Kidney (tissue), 14 donors: ENCODE data around the gene RAPGEF1. TPM values are rescaled to one million over a fixed set of nuclear protein-coding genes. Genes with fewer than 3 reads are reported as not detected.

Experiments used
- DNase-seq, 5 donors: peaks; one replicate each; pipeline ENCODE4 v3.0.0-alpha.2; 2013 to 2020
- FAIRE-seq: peaks from 2 replicates; lab custom pipeline; 2012; peaks lifted over from hg19 to GRCh38; lab: Jason Lieb, UNC
- H3K27ac ChIP-seq, 2 donors: one replicate each; pipeline ENCODE4 v1.7.0; 2013; ENCODE audit warnings: low read depth in 2 of 2, low read length in 2 of 2, inconsistent platforms in 1 of 2
- H3K27me3 ChIP-seq: one replicate; pipeline ENCODE4 v1.7.1; 2013; ENCODE audit warnings: low read length, inconsistent platforms; ENCODE audit not compliant: control insufficient read depth, insufficient read depth
- H3K36me3 ChIP-seq, 3 donors: one replicate each; pipeline versions ENCODE4 v1.7.0 to v1.7.1; 2013; ENCODE audit warnings: low read length in 3 of 3, control low read depth in 1 of 3, inconsistent platforms in 1 of 3; ENCODE audit not compliant: insufficient read depth in 3 of 3, control insufficient read depth in 2 of 3
- H3K4me1 ChIP-seq, 3 donors: one replicate each; pipeline versions ENCODE4 v1.7.0 to v1.7.1; 2013; ENCODE audit warnings: low read length in 3 of 3, inconsistent platforms in 1 of 3, low read depth in 1 of 3; ENCODE audit not compliant: control insufficient read depth in 2 of 3, insufficient read depth in 2 of 3
- H3K4me3 ChIP-seq, 3 donors: one replicate each; pipeline versions ENCODE4 v1.7.0 to v1.8.1; 2013; ENCODE audit warnings: low read length in 3 of 3, control low read depth in 1 of 3, inconsistent platforms in 1 of 3
- H3K9ac ChIP-seq, 3 donors: one replicate each; pipeline versions ENCODE4 v1.7.0 to v1.7.1; 2013; ENCODE audit warnings: low read length in 3 of 3, control low read depth in 1 of 3, inconsistent platforms in 1 of 3
- H3K9me3 ChIP-seq, 3 donors: one replicate each; pipeline versions ENCODE4 v1.7.0 to v1.7.1; 2013; ENCODE audit warnings: low read length in 3 of 3, control low read depth in 1 of 3, inconsistent platforms in 1 of 3; ENCODE audit not compliant: control insufficient read depth in 2 of 3, insufficient read depth in 1 of 3
- intact Hi-C: fragments of 100-400 bp; cut with DNase I; formaldehyde crosslinking; loops from one replicate; pipeline ENCODE4 v1.11.1; 2022
- polyA plus RNA-seq: library from polyadenylated mRNA; stranded (reverse); fragments of 350-450 nt; fragmentation: Illumina TruSeq; extraction: RNeasy Lipid Tissue Mini Kit (QIAGEN cat#74804); gene quantifications from one replicate; pipeline ENCODE4 v1.2.3, GENCODE V29; 2014; ENCODE audit warnings: low read depth, low replicate concordance; ENCODE audit not compliant: insufficient read depth
- total RNA-seq: library from RNA; stranded (reverse); fragmentation: NEBNext Ultra II Directional; extraction: Animal tissue kit (Norgen Biotek cat#: 25700); gene quantifications from one replicate; pipeline ENCODE4 v1.2.1, GENCODE V29; 2021
- TF ChIP-seq, protein P1 (sequence below): IDR thresholded peaks from 3 replicates; pipeline ENCODE4 v1.5.1; 2012; ENCODE audit warnings: mild to moderate bottlenecking, moderate library complexity, borderline replicate concordance; ENCODE audit not compliant: insufficient read depth; ENCODE audit errors: extremely low read depth
- donor health status: control.
- donor health status: control.
- donor health status: control.
- donor health status: control.
- donor health status: control.
- donor health status: DM: yes; HTN: yes; CAD: no.
- donor health status: Normal renal cell carcinoma (clear cell type).

Gene RAPGEF1
- total and polyA plus RNA-seq, 2 donors from 2014 or later: 15.5 to 79.7 TPM

DNA sequence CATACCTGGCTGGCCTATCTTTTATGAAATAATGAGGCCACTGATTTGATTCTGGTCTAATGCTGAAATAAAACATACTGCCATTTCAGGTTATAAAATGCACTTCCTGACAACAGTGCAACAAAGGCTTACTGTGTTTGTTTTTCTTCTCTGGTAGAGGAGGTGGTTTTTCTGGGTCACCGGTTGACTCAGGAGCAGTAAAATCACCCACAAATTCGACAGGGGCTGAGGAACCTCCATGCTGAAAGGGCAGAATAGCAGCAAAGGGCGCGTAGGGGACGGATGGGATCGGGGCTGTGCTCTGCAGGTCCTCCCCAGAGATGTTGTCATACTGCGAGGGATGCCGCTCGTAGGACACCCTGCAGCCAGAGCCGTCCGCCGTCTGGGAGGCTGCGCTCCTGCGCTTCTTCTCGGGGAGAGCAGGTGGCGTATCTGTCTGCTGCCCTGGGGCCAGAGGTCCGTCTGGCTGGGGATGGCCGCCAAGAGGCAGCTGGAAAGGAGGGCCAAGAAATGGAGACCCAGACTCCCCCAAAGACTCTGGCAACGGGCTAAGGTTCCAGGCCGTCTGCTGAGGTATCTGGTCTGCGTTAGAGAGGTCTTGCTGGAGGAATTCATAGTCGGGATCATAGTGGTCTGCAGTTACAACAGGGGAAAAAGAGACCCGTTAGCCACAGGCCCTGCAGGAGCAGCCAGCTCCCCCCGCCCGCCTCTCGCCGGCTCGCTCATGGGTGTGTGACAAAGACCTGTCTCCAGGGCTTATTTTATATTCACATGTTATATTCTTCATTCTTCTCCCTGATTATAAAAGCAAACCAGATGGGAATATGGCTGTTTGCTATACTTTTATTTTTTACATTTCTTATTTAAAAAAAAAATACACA is 113.8 kb downstream of the RAPGEF1 start:
- H3K27ac ChIP-seq: no peak overlapping the region
- DNase-seq (peak in 3 of 5 donors; percentile 38 to 64 (median 42)), FAIRE-seq (no peak)
- H3K27me3 ChIP-seq: no peaks in the 10 kb centered on the region
- H3K4me1 ChIP-seq: peaks cover 0 to 3% (median 0%) of the 10 kb centered on the region in 3 donors
- H3K36me3 ChIP-seq: peaks cover 0 to 24% (median 15%) of the 10 kb centered on the region in 3 donors
- intact Hi-C loops: no loop called here
- no peak overlapping the region for H3K9ac ChIP-seq
- TF ChIP-seq, protein P1, sequence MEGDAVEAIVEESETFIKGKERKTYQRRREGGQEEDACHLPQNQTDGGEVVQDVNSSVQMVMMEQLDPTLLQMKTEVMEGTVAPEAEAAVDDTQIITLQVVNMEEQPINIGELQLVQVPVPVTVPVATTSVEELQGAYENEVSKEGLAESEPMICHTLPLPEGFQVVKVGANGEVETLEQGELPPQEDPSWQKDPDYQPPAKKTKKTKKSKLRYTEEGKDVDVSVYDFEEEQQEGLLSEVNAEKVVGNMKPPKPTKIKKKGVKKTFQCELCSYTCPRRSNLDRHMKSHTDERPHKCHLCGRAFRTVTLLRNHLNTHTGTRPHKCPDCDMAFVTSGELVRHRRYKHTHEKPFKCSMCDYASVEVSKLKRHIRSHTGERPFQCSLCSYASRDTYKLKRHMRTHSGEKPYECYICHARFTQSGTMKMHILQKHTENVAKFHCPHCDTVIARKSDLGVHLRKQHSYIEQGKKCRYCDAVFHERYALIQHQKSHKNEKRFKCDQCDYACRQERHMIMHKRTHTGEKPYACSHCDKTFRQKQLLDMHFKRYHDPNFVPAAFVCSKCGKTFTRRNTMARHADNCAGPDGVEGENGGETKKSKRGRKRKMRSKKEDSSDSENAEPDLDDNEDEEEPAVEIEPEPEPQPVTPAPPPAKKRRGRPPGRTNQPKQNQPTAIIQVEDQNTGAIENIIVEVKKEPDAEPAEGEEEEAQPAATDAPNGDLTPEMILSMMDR: no peak
- H3K4me3 ChIP-seq: no peak overlapping the region
- H3K9me3 ChIP-seq: no peaks in the 10 kb centered on the region

GRCh38 chr9:131625508-131625787 is 114.4 kb downstream of the RAPGEF1 start:
- Histone ChIP-seq H3K4me1 (peaks cover 0 to 3% (median 0%) of the 10 kb centered on the region in 3 donors), H3K27ac (no peak overlapping the region)
- intact Hi-C loops: no loop called here

DNA sequence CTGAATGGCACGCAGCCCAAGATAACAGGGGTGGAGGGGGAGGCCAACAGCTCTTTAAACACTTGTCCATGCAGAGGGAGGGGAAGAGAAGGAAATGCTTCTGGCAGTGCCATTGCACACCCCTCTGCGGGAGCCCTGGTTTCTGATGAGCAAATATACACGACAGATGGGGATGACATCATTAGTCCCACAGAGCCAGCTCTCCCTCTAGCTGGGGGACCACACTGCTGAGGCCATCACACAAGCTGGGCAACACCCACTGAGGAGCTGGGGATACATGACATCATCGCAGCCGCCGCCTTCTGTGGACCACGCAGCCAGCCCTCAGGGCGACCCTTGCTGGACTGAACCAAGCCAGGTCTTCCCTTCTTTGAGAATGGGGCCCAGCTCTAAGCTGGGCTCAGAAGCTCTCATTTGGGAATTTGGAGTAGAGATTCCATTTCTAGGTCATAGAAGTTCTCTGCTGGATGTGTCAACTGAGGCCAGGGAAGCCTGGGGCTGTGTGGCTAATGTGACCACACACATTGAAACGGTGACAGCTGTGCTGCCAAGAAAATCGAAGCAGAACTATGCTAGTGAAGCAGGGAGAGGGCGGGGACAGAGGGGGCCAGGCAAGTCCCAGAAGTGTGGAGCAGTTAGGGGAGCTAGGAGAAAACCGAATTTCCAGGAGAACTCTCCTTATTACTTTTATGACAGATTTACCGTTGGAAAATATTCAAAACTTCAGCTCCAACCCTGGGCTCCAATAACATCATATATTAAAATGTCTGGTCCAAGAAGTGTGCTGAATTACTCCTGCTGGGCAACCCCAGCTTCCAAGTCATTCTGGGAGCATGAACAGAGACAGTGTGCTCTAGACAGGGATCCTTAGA is 115.0 kb downstream of the RAPGEF1 start:
- no peak overlapping the region for H3K4me3 ChIP-seq
- H3K27ac ChIP-seq: no peak overlapping the region
- no peaks in the 10 kb centered on the region for H3K9me3 ChIP-seq
- intact Hi-C loops: no loop called here
- peaks cover 0 to 3% (median 0%) of the 10 kb centered on the region in 3 donors for H3K4me1 ChIP-seq
- TF ChIP-seq, protein P1: no peak
- no peaks in the 10 kb centered on the region for H3K27me3 ChIP-seq
- H3K9ac ChIP-seq: no peak overlapping the region
- H3K36me3 ChIP-seq: peaks cover 0 to 35% (median 14%) of the 10 kb centered on the region in 3 donors
- FAIRE-seq (no peak), DNase-seq (peak in 2 of 5 donors; percentile 60 to 70)

More at GRCh38 chr9:131625508-131625787, 114.4 kb downstream of the RAPGEF1 start:
- TF ChIP-seq, protein P1: no peak
- no peaks in the 10 kb centered on the region for H3K27me3 ChIP-seq
- FAIRE-seq: no peak
- no peak overlapping the region for H3K4me3 ChIP-seq
- H3K36me3 ChIP-seq: peaks cover 0 to 30% (median 15%) of the 10 kb centered on the region in 3 donors
- H3K9me3 ChIP-seq: no peaks in the 10 kb centered on the region
- no peak overlapping the region for H3K9ac ChIP-seq
- DNase-seq: peak in 1 of 5 donors; percentile 5
